GM19455 (cell line): ENCODE measurements around the gene TMEM44.
A peak's percentile ranks its signal among the peaks of the same experiment; 100 is the strongest.
"Not testable (repeated sequence)": the region's sequence is repeated elsewhere in the genome, so short reads cannot be mapped to it uniquely, and the experiment has no call there.

ENCODE experiments used
- ATAC-seq: cut with Tn5 transposase; IDR thresholded peaks from one replicate; pipeline ENCODE4 v1.9.1; 2021; ENCODE audit not compliant: unreplicated experiment

The TMEM44 gene

DNA sequence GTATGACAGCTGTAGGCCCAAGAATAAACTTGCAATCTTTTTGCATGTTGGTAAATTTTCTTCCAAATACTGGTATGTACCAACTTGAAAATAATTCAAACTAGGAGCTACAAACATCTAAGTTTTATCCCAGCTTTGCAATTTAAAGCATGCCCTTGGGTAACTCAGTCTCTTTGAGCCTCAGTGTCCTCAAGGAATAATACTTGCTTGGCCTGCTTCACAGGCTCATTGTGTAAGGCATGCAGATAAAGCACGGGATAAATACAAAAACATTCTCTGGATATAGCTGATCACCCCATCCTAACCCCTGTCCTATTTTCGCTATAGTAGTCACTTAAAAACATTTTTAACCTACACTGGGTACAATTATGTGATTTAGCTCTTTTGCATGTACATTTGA, 9.6 kb upstream of the TMEM44 start:
- no peak for ATAC-seq

DNA sequence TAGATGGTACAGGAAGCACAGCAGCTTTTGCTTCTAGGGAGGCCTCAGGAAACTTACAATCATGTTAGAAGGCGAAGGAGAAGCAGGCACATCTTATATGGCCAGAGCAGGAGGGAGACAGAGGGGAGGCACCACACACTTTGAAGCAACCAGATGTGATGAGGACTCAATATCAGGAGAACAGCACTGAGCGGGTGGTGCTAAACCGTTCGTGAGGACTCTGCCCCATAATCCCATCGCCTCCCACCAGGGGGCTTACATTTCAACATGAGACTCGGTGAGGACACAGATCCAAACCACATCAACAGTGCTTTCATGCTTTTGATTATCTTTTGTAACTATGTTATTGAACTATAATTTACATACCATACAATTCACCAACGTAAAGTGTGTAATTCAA, 7.6 kb upstream of the TMEM44 start:
- ATAC-seq: no peak

DNA sequence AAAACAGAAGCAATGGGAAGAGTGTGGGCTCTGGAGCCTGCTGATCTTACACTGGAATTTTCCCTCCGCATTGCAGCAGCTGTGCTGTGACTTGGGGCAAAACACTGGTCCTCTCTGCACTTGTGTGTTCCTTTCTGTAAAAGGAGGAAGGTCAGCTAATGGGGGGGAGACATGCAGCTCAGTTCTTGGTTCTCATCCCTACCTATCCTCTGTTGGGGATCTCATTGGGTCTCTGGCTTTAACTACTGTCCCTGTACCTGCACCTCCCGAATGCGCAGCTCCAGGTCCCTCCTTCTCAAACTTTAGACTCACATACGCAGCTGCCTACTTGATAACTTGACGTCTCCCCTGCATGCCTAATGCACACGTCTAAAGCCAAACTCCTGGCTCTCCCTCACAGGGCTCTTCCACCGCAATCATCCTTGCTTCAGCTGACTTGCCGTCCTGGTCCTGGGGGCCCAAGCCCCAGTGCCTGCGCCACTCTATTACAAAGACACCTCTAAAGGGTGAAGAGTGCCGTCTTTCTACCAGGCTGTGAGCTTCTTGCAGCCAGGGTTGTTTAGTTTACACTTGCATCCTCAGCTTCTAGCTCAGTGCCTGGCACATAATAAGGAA, 5.9 kb upstream of the TMEM44 start:
- no peak for ATAC-seq

DNA sequence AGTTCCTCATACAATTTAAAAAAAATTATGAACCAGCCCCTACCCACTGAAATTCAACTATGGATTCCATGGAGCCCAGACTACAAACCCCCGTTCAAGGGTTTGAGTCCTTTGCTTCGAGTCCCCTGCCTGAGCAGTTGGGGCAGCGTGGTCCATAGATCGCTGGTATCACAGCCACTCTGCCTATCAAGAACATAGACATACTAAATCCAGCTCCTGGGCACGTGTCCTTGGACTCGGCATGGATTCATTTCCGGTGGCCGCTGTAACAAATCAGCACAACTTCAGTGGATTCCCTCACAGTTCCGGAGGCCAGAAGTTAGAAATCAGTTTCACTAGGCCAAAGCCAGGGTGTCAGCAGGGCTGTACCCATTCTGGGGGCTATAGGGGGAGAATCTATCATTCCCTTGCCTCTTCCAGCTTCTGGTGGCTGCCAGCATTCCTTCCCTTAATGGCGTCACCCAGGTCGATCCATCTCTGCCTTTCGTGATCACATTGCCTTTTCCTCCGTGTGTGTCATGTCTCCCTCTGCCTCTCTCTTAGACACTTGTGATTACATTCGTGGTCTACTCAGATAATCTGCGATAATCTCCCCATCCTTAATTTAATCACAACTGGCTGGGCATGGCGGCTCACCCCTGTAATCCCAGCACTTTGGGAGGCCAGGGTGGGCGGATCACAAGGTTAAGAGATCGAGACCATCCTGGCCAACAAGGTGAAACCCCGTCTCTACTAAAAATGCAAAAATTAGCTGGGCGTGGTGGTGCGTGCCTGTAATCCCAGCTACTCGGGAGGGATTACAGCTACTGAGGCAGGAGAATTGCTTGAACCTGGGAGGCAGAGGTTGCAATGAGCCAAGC, 4.6 kb upstream of the TMEM44 start:
- no peak for ATAC-seq

DNA sequence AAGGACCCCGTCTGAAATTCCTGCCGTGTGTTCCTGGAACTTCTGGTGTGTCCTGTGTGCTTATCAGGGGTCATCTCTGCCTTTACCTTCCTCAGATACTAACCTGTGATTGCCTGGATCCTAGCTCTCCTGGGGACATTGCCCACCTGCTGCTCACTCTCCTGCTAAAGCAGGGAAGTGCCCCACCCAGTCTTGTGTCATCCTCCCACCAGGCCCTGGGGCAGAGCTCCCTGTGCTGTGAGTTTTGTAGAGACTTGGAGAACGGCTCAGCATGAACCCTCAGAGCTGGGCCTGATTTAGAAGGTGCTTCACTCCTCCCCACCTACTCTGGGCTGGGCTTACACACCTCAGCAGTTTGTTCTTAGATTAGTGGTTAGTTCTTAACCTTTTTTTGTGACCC, 3.8 kb upstream of the TMEM44 start:
- ATAC-seq: no peak

DNA sequence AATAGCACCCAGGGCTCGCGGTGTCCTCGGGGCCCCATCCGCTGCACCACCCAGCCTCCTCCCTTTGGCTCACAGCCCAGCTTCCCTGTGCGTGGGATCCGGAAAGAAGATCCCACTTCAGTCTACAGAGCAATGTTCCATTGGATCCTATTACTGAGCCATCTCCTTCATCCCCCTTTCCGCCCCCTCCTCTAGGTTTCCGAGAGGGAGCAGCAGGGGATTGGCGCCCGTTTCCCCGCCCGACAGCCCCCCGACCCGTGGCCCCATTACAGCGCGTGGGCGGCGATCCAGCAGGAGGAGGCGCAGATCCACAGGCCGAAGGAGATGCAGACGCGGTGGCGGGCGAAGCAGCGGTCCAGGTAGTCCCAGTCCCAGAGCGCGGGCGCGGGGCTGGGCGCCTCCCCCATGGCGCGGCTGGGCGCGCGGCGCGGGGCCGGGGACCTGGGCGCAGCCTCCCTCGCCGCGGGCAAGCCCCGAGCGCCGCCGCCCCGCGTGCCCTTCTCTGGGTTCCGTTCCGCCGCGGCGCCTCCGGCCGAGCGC, 340 bp downstream of the TMEM44 start:
- ATAC-seq: peak; percentile 66

DNA sequence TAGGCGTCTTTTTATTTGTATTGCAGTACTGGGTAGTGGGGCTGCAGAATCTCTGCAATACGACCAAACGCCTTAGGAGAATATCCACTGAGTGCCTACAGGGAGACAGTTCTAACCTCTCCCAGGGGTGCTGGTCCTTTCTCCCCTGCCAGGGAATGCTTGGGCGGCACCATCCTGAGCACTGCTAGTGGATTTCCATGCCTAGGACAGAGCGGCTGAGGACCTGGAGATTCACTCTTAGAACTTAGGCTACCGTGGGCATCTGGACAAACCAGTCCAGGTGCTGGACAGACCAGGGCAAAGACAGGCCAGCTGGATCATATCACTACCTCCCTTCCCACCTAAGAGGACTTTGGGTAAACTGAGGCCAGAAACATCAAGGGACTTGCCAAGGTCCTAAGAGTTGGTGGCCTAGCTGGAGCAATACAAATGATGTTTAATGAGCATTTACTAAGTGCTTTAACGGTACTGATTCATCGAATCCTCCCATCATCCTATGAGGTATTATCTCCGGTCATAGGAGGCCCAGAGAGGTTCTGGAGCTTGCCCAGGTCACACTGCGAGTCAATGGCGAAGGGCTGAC, 902 bp downstream of the TMEM44 start:
- no peak for ATAC-seq

DNA sequence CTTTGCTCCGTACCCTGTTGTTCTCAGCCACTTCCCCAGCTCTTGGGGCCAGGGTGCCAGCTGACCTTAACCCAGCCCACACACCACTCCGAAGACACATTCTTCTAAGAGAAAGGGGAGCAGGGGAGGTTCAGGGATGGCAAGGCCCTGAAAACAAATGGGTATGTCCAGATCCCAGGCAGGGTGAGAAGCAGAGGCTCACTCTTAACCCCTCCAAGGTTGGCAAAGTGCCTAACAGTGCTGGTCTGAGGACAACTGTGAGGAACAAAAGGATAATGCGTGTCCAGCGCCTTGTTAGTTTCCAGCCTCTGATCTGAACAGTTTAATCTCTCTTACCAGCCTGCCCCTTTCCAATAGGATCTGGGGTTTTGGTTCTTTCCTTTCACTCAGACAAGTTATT, 1.5 kb downstream of the TMEM44 start:
- ATAC-seq: no peak

DNA sequence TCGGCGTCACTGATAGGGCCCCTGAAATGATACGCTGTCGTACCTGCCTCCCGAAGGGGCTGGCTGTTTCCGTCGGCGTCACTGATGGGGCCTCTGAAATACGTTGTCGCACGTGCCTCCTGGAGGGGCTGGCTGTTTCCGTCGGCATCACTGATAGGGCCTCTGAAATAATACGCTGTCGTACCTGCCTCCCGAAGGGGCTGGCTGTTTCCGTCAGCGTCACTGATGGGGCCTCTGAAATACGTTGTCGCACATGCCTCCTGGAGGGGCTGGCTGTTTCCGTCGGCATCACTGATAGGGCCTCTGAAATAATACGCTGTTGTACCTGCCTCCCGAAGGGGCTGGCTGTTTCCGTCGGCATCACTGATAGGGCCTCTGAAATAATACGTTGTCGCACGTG, 2.5 kb downstream of the TMEM44 start:
- ATAC-seq: not testable (repeated sequence)

DNA sequence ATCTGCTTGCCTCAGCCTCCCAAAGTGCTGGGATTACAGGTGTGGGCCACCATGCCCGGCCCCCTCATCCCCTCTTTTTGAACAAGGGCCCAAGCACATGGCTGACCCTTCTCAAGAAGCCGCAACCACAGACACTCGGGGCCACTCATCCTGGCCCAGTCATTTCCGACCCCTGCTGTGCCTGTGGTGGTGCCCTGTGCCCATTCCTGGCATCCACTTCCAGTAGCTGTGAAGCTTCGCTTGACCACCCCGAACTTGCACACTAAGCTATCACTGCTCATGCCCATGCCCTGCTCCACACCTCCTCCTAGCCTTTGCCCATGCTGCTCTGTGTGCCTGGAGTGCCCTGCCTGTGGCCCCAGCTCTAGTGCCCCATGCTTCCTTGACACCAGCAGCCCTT, 8.3 kb downstream of the TMEM44 start:
- no peak for ATAC-seq

DNA sequence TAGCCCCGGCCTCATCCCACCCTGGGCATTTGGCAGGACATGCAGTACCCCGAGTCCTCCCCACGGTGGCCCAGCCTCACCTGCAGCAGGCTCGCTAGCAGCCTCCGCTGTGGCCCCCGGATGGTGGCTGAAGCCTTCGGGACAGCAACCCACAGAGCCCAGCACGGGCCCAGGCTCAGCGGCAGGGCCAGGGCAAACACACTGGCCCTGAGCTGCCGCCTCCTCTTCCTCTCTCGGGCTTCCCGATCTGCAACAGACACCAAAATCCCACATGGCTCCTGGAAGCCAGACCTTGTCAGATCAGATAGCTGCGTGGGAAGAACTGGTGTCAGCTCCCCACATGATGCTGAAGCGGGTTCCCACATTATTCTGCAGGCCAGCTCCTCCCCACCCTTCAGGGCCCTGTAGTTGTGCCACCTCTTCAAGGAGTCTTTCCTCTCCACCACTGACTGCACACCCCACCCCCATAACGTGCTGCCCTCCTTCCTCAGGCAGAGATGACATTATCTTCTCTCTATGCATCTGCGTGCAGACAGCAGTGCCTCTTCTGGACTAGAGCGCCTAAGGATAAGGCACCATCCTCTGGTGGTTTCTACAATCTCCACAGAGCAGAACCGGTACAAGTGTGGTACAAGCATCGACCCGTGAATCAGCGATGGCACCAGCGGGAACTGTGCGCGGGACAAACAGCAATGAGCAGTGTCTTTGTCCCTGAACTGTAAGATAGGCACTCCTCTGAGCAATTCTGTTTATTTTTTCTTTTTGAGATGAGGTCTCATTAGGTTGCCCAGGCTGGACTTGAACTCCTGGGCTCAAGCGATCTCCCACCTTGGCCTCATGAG, 9.5 kb downstream of the TMEM44 start:
- no peak for ATAC-seq

DNA sequence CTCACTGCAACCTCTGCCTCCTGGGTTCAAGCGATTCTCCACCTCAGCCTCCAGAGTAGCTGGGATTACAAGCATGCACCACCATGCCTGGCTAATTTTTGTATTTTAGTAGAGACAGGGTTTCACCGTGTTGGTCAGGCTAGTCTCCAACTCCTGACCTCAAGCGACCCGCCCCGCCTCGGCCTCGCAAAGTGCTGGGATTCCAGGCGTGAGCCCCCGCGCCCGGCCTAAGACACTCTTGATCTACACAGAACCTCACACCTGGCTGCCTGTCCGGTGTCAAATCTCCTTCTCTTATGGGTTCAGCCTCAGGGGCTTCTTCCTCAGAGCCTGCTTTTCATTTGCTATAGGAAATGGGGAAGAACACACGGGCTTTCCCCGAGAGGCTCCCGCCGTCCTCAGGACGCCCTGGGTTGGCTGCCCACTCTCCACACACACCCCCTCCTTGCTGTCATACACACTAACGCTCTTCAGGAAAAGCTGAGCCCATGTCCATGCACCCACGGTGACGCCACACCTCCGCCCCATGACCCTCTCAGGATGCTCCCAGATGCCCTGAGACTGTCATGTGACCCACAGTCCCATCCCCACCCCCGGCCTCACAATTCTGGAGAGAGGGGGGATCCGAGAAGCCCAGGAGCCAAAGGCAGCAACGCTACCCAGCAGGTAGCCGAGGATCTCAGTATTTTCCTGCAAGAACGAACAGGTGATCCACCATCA, 10.4 kb downstream of the TMEM44 start:
- no peak for ATAC-seq

DNA sequence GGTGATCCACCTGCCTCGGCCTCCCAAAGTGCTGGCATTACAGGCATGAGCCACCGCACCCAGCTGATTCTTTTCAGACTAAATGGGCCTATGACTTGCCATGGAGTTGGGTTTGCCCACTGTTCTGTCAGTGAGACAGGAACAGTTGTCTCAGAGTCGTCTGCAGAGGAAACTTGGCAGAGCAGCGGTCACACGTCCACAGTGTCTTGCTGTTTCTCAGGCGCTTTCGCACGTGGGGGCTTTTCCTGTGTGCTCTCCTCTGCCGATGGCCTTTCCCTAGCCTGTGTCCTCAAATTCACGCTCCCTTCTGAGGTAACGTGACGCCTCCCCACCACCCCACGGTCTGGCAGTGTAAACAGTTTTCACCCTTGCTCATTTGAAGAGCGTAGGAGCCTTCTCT, 11.3 kb downstream of the TMEM44 start:
- no peak for ATAC-seq

DNA sequence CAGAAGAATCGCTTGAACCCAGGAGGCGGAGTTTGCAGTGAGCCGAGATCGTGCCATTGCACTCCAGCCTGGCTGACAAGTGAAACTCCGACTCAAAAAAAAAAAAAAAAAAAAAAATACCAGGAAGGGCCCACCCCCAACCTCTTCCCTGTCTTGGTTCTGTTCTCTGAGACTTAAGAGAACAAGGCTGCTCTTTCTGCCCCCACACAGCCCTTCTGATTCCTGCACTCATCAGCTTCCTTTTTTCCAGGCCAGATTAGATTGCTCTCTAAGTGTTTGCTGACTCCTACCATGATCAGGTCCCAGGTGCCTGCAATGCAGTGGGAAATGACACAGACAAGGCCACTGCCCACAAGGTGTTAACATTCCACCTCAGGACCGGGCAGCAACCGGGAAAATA, 13.0 kb downstream of the TMEM44 start:
- no peak for ATAC-seq

DNA sequence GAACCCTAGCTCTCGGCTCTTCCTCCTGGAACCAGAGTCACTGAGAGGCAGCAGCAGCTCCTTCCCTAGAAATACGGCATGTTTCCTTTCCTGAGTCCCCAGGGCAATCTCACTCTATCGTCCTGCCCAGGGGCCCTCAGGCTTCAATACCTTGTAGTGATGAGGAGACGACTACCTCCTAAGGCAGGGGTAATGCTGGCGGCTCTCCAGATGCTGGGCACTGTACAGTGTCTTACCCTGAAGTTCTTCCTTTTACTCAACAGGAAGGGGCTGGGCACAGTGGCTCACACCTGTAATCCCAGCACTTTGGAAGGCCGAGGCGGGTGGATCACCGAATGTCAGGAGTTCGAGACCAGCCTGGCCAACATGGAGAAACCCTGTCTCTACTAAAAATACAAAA, 13.5 kb downstream of the TMEM44 start:
- ATAC-seq: no peak

DNA sequence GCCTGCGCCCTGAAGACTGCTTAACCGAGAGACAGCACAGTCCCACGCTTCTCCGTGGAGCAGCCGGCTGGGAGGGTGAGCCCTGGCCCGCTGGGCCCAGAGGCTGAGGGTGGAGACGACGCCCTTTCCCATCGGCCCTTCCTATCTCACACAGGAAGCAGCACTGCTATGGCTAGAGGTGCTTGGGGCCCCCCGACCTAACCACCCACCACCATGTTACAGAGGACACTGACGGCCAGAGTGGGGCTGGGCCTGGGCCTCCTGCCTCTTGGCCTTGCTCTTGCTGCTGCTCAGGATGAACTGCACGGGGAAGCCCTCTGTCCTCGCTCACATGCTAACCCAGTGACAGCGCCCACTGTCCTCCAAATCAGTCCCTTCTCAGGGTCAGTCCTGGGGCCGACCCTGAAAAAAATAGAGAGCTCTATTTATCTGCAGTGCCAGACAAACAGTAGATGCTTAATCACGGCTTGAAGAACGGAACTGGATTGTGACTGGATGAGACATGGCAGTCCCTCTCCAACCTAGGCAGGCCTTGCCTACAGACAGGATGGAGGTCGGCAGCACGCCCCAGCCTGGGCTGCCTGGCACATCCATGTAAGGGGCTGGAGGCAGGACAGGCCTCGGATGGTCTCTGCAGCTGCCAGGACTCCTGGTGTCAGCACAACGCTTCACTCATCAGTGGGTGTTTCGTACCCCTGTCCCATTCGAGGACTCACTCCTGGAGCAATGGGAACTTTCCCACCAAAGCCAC, 14.2 kb downstream of the TMEM44 start:
- no peak for ATAC-seq

DNA sequence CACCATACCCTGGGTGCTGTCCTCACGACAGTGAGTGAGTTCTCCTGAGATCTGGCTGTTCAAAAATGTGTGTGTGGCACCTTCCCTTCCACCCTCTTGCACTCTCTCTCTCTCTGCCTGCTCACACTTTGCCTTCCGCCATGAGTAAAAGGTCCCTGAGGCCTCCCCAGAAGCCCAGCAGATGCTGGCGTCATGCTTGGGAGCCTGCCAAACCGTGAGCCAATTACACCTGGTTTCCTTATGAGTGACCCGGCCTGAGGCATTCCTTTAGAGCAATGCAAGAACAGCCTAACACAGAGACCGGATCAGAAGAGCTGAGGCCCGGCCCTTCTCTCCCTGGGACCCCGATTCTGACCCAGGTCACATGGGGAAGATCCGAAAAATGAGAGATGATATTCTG, 15.4 kb downstream of the TMEM44 start:
- no peak for ATAC-seq

DNA sequence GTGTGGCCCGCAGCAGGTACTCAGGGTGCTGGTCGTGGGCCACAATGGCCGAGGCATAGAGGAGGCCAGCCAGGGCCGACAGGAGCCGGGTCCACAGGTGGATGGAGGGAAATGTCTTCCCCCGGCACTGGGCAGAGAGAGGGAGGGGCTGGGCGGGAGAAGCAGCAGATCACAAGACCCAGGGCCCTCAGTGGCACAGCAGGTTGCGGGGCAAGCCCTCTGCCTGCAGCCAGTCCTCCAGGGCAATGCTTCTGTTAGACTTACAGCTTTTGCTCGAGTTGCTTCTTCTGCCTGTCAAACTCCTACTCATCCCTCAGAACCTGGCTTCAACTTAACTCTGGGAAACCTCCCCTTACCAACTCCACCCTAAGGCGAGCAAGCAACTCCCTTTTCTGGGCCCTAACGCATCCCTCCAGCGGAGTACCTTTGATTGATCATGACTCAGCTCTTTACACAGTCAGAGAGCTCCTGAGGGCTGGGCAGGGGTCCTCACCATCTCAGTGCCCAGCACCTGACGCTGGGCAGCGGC, 16.0 kb downstream of the TMEM44 start:
- ATAC-seq: no peak

DNA sequence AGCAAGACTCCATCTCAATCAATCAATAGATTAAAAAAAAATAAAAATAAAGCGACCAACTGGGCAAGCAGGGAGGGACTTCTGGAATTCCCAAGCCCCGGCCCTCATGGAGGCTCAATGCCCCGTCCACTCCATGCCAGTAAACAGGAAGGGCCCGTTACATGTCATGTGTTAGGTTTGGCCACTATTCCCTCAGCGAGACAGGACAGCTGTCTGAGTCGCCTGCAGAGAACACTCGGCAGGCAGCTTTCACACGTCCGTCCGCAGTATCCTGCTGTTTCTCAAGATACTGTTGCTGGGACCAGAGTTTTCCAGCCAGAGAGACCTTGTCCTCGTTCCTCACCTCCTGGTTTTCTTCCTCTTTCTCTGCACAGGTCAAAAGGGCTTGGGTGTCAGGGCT, 18.0 kb downstream of the TMEM44 start:
- no peak for ATAC-seq

DNA sequence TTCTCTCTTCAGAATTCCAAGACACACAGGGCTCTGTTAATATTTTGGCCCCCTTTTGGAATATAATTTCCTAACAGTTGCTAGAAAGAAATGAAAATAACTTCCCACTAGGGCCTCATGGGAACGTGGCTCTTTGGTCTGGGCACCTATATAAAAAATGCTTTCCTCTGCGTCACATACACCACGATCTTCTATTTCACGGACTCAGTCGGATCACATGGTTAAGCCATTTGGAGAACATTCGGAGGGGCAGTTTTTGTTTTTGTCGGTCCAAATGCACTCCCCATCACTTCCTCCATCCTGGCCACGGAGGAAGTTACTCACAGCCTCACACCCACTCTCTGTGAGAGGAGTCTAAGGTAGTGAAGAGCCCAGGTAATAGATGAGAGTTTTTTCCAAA, 21.0 kb downstream of the TMEM44 start:
- ATAC-seq: no peak
